Ramos (cell line): ENCODE measurements around the gene B3GALNT2.
"Not testable (repeated sequence)": the region's sequence is repeated elsewhere in the genome, so short reads cannot be mapped to it uniquely, and the experiment has no call there.

Experiments
- in situ Hi-C: fragments of 300-500 bp; cut with MboI; formaldehyde crosslinking; loops from one replicate; pipeline ENCODE4 v1.14.3; 2022; ENCODE audit warnings: low sequenced_read_pairs; ENCODE audit not compliant: unreplicated experiment

Gene B3GALNT2

GRCh38 chr1:235507623-235508022, 3.4 kb upstream of the B3GALNT2 start:
- in situ Hi-C loops = loop anchor here (25.0 kb wide), 1 partner anchor 455 kb away; no protein-coding TSS in a partner anchor

- in situ Hi-C loops = loop anchor here (25.0 kb wide), 1 partner anchor 458 kb away; no protein-coding TSS in a partner anchor
These were observed 406 bp upstream of the B3GALNT2 start for GRCh38 chr1:235504494-235505222.

- in situ Hi-C loops = loop anchor here (25.0 kb wide), 1 partner anchor 459 kb away; no protein-coding TSS in a partner anchor
These were observed 690 bp downstream of the B3GALNT2 start for GRCh38 chr1:235503403-235504121.

GRCh38 chr1:235502601-235503402, 1.4 kb downstream of the B3GALNT2 start:
- in situ Hi-C loops = loop anchor here (25.0 kb wide), 1 partner anchor 459 kb away; no protein-coding TSS in a partner anchor

- in situ Hi-C loops = loop anchor here (25.0 kb wide), 1 partner anchor 461 kb away; no protein-coding TSS in a partner anchor
These were observed 3.2 kb downstream of the B3GALNT2 start for GRCh38 chr1:235500971-235501540.

GRCh38 chr1:235495551-235495950, 8.7 kb downstream of the B3GALNT2 start:
- in situ Hi-C loops = no loop called here

GRCh38 chr1:235495030-235495429, 9.2 kb downstream of the B3GALNT2 start:
- in situ Hi-C loops = no loop called here

- in situ Hi-C loops = no loop called here
These were observed 9.7 kb downstream of the B3GALNT2 start for GRCh38 chr1:235494531-235494930.

GRCh38 chr1:235491644-235492043, 12.6 kb downstream of the B3GALNT2 start:
- in situ Hi-C loops = no loop called here

GRCh38 chr1:235486321-235486720, 17.9 kb downstream of the B3GALNT2 start:
- in situ Hi-C loops = no loop called here

- in situ Hi-C loops = no loop called here
These were observed 18.7 kb downstream of the B3GALNT2 start for GRCh38 chr1:235485558-235485957.

- in situ Hi-C loops = no loop called here
These were observed 21.2 kb downstream of the B3GALNT2 start for GRCh38 chr1:235483090-235483489.

- in situ Hi-C loops = no loop called here
These were observed 30.4 kb downstream of the B3GALNT2 start for GRCh38 chr1:235473806-235474205.

- in situ Hi-C loops = no loop called here
These were observed 33.4 kb downstream of the B3GALNT2 start for GRCh38 chr1:235470741-235471439.

GRCh38 chr1:235469897-235470296, 34.4 kb downstream of the B3GALNT2 start:
- in situ Hi-C loops = not testable (repeated sequence)

GRCh38 chr1:235468970-235469369, 35.3 kb downstream of the B3GALNT2 start:
- in situ Hi-C loops = no loop called here

- in situ Hi-C loops = no loop called here
These were observed 36.2 kb downstream of the B3GALNT2 start for GRCh38 chr1:235468004-235468403.

GRCh38 chr1:235465066-235465465, 39.2 kb downstream of the B3GALNT2 start:
- in situ Hi-C loops = no loop called here

- in situ Hi-C loops = not testable (repeated sequence)
These were observed 41.4 kb downstream of the B3GALNT2 start for GRCh38 chr1:235462832-235463231.

- in situ Hi-C loops = no loop called here
These were observed 42.3 kb downstream of the B3GALNT2 start for GRCh38 chr1:235461954-235462353.
